RWPE2 (cell line): Measurements from ENCODE around the gene PDE4B.

Experiments
- ATAC-seq: fragments of 200-7000 bp; cut with Tn5 transposase; 3 replicates; pipeline ENCODE4 v1.9.1; 2021; ENCODE audit warnings: low read depth
- DNase-seq: peaks from one replicate; pipeline ENCODE4 v3.0.0-alpha.2; 2020; ENCODE audit warnings: low spot score
- H3K27ac ChIP-seq: fragments of 450-650 bp; 2 replicates; pipeline ENCODE4 v1.5.1; 2017; ENCODE audit warnings: mild to moderate bottlenecking; ENCODE audit not compliant: poor library complexity, severe bottlenecking
- H3K27me3 ChIP-seq: fragments of 250-450 bp; sonication (Bioruptor Pico); 2 replicates; pipeline ENCODE4 v1.5.1; 2021; ENCODE audit warnings: mild to moderate bottlenecking, moderate library complexity; ENCODE audit not compliant: insufficient read depth, poor library complexity, severe bottlenecking
- H3K36me3 ChIP-seq: fragments of 250-450 bp; sonication (Bioruptor Pico); 2 replicates; pipeline ENCODE4 v1.5.1; 2020; ENCODE audit warnings: low read depth, mild to moderate bottlenecking, moderate library complexity
- H3K4me1 ChIP-seq: fragments of 250-450 bp; sonication (Bioruptor Pico); 2 replicates; pipeline ENCODE4 v1.5.1; 2021; ENCODE audit warnings: mild to moderate bottlenecking, moderate library complexity; ENCODE audit not compliant: insufficient read depth, poor library complexity, severe bottlenecking
- H3K4me3 ChIP-seq: fragments of 250-450 bp; sonication (Bioruptor Pico); 2 replicates; pipeline ENCODE4 v1.5.1; 2021; ENCODE audit warnings: mild to moderate bottlenecking, moderate library complexity; ENCODE audit not compliant: severe bottlenecking
- H3K9me3 ChIP-seq: fragments of 250-450 bp; sonication (Bioruptor Pico); 2 replicates; pipeline ENCODE4 v1.5.1; 2021; ENCODE audit warnings: mild to moderate bottlenecking, moderate library complexity; ENCODE audit not compliant: severe bottlenecking
- TF ChIP-seq, protein P1 (sequence below): fragments of 450-650 bp; IDR thresholded peaks from one replicate; pipeline ENCODE4 v1.5.1; 2017; ENCODE audit warnings: mild to moderate bottlenecking, moderate library complexity; ENCODE audit not compliant: poor library complexity, severe bottlenecking

PDE4B gene

GRCh38 chr1:66176012-66176715 is 383.5 kb downstream of the PDE4B start:
- no peaks in the 10 kb centered on the region for H3K4me1 ChIP-seq
- TF ChIP-seq, protein P1, sequence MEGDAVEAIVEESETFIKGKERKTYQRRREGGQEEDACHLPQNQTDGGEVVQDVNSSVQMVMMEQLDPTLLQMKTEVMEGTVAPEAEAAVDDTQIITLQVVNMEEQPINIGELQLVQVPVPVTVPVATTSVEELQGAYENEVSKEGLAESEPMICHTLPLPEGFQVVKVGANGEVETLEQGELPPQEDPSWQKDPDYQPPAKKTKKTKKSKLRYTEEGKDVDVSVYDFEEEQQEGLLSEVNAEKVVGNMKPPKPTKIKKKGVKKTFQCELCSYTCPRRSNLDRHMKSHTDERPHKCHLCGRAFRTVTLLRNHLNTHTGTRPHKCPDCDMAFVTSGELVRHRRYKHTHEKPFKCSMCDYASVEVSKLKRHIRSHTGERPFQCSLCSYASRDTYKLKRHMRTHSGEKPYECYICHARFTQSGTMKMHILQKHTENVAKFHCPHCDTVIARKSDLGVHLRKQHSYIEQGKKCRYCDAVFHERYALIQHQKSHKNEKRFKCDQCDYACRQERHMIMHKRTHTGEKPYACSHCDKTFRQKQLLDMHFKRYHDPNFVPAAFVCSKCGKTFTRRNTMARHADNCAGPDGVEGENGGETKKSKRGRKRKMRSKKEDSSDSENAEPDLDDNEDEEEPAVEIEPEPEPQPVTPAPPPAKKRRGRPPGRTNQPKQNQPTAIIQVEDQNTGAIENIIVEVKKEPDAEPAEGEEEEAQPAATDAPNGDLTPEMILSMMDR: no peak
- DNase-seq: no peak
- H3K27ac ChIP-seq: no peak overlapping the region
- no peak overlapping the region for H3K4me3 ChIP-seq
- ATAC-seq: no peak
- H3K9me3 ChIP-seq: no peaks in the 10 kb centered on the region
- H3K27me3 ChIP-seq: no peaks in the 10 kb centered on the region
- no peaks in the 10 kb centered on the region for H3K36me3 ChIP-seq

- no peaks in the 10 kb centered on the region for H3K36me3 ChIP-seq
- no peaks in the 10 kb centered on the region for H3K4me1 ChIP-seq
- H3K9me3 ChIP-seq: no peaks in the 10 kb centered on the region
- DNase-seq: no peak
- ATAC-seq: no peak
- H3K27me3 ChIP-seq: no peaks in the 10 kb centered on the region
- TF ChIP-seq, protein P1: no peak
- H3K4me3 ChIP-seq: no peak overlapping the region
- H3K27ac ChIP-seq: no peak overlapping the region
Measured at GRCh38 chr1:66176832-66177231, 384.1 kb downstream of the PDE4B start.

DNA sequence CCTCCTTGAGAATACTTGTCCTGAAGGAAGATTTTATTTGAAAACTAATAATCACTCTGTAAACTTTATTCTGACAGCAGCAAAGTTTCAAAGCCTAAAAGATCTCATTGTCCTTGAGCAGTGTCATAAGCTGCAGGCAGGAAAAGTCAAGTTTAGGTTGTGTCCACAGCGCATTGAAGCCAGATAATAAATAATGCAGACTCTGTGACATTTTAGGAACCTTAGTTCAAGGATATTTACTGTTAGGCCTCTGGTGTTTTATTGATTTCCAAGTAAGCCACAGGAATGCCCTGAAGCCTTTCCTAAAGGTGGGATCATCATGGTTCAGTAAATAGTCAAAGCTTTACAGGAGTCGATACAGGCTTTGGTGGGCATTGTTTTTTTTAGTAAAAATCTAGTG is 384.8 kb downstream of the PDE4B start:
- ATAC-seq: no peak
- H3K27ac ChIP-seq: no peak overlapping the region
- no peaks in the 10 kb centered on the region for H3K9me3 ChIP-seq
- H3K4me3 ChIP-seq: no peak overlapping the region
- TF ChIP-seq, protein P1: no peak
- DNase-seq: no peak
- no peaks in the 10 kb centered on the region for H3K27me3 ChIP-seq
- H3K36me3 ChIP-seq: no peaks in the 10 kb centered on the region
- no peaks in the 10 kb centered on the region for H3K4me1 ChIP-seq

- Histone ChIP-seq H3K4me1 (peaks cover 6% of the 10 kb centered on the region), H3K27ac (peak overlapping the region; percentile 51), H3K4me3 (no peak overlapping the region), H3K27me3 (no peaks in the 10 kb centered on the region), H3K9me3 (no peaks in the 10 kb centered on the region), H3K36me3 (no peaks in the 10 kb centered on the region)
- no peak for DNase-seq
- TF ChIP-seq, protein P1: no peak
- ATAC-seq: no peak
Measured at GRCh38 chr1:66182026-66182425, 389.3 kb downstream of the PDE4B start.

- TF ChIP-seq, protein P1: no peak
- H3K4me1 ChIP-seq: peaks cover 6% of the 10 kb centered on the region
- H3K4me3 ChIP-seq: no peak overlapping the region
- H3K36me3 ChIP-seq: no peaks in the 10 kb centered on the region
- DNase-seq: no peak
- peak overlapping the region; percentile 51 for H3K27ac ChIP-seq
- peak; percentile 93 for ATAC-seq
- no peaks in the 10 kb centered on the region for H3K27me3 ChIP-seq
- no peaks in the 10 kb centered on the region for H3K9me3 ChIP-seq
Measured at GRCh38 chr1:66182551-66183178, 390.0 kb downstream of the PDE4B start.
